NCI-H2227 (cell line): Measurements from ENCODE around the gene ITGAV.
A peak's percentile ranks its signal among the peaks of the same experiment; 100 is the strongest.

Source experiments
- DNase-seq: peaks from one replicate; lab custom pipeline; 2025; ENCODE audit not compliant: unreplicated experiment; lab: John Stamatoyannopoulos, UW

ITGAV gene

GRCh38 chr2:186611526-186611925 lies 21.7 kb downstream of the ITGAV start:
- DNase-seq, result no peak

DNA sequence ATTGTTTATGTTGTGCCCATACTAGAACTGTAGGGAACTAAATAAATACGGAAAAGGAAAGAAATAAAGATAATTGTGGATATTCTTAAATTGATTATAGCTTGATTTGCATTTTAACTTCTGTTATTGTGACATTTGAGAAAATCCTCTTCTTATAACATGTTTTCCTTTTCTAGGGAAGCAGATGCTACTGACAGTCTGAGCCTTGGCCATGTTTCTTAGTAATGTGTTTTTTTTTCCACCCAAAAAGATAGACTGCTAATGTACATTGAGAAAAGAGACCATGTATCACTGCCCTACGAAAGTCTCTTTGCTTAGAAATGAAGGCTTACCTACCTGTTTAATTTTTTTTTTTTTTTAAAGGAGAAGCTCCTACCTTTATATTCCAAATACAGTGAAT lies 22.2 kb downstream of the ITGAV start:
- no peak for DNase-seq

GRCh38 chr2:186612555-186613440 lies 22.9 kb downstream of the ITGAV start:
- DNase-seq, result no peak

- no peak for DNase-seq
These were observed 24.5 kb downstream of the ITGAV start for GRCh38 chr2:186614373-186614772.

DNA sequence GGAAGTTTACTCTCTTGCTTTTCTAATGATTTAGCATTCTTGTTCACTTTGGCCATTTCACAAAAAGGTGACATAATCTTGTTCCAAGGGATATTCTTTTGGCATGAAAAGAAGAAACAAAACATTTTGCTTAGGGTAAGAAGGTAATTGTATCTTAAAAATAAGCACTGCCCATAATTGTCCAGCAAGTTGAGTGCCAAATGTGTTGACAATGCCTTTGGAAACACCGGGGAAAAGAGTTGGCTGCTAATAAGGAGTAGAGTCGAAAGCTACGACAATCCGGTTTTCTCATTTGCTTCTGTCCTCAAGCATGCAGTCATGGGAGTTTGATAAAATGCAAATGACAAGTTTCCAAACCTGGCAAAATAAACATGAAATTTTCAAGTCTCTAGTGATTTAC lies 27.3 kb downstream of the ITGAV start:
- no peak for DNase-seq

DNA sequence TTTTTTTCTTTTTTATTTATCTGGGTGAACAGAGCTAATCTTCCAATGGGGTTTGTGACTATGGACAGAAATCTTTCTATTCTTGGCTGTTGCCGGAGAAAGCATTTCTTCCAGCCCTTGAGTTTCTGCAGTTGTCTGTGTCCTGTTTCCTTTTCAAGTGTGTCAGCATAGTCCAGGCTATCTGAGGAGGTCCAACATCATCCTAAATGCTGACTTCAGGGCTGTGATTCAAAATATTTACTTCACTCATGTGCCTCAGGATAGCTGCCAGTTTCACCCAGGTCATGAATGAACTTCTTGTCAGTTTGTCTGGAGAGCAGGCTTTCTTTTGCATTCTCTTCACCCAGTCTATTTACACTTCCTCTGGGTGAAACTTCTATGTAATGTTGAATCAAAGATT lies 27.9 kb downstream of the ITGAV start:
- no peak for DNase-seq

DNA sequence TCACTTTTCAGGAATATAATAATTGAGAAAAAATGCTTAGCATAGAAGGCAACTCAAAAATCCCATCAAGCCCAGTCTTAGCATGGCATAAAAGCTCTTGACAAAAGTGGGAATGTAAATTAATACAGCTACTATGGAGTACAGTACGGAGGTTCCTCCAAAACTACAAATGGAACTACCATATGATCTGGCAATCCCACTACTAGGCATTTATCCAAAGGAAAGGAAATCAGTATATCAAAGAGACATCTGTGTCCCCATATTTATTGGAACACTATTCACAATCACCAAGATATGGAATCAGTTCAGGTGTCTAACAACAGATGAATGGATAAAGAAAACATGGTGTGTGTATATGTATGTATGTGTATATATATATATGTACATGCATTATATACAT lies 28.8 kb downstream of the ITGAV start:
- no peak for DNase-seq

GRCh38 chr2:186623084-186623483 lies 33.2 kb downstream of the ITGAV start:
- DNase-seq, result no peak

DNA sequence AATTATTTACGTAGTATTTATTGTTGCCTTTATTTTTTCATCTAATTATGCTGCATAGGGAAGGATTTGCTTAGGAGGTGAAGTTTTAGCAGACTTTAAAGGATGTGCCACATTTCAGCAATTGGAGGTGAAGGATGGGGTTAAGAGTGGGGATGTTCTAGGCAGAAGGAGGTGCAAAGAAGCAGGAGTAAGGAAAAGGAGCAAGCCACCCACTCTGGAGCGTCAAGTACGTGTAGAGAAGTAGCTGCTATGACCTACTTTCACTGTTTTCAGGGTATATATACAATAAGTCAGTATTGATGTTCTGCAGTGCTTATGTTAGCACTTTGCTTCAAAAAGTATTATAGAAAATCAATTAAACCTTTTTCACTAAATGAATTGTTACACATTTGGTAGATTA lies 34.4 kb downstream of the ITGAV start:
- DNase-seq, result no peak

- no peak for DNase-seq
These were observed 39.6 kb downstream of the ITGAV start for GRCh38 chr2:186629250-186629996.

DNA sequence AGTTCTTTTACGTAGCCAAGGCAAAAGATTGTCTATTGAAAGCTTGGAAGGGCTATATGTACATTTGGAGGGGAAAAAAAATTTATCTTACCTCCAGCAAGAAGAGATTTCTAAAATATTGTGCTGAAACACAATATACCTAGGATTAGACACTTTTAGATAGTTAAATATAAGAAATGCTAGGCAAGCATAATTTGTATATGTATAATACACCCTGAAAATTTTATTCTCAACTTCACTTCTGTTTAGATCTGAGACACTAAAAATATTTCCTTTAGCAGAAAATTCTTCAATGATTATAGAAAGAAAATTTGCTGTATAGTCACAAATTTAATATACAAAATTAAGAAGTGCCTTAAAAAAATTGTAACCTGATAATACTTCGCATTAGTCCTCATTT lies 42.6 kb downstream of the ITGAV start:
- no peak for DNase-seq

DNA sequence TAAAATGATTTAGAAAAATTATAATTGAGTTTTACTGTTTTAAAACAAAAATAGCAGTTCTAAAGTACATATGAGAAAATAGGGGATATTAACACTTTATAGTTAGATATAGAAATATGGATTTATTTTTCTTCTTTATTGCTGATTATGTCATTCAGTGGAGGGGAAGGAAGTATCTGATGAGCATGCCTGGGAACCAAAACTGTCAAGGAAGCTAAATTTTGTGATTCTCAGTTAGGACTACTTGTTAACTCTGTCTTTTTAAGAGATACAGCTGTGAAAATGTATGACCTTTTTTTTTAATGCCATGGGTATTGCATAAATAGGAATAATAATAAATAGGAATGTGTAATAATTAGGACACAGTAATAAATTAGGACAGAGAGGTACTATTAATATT lies 44.8 kb downstream of the ITGAV start:
- DNase-seq, result no peak

DNA sequence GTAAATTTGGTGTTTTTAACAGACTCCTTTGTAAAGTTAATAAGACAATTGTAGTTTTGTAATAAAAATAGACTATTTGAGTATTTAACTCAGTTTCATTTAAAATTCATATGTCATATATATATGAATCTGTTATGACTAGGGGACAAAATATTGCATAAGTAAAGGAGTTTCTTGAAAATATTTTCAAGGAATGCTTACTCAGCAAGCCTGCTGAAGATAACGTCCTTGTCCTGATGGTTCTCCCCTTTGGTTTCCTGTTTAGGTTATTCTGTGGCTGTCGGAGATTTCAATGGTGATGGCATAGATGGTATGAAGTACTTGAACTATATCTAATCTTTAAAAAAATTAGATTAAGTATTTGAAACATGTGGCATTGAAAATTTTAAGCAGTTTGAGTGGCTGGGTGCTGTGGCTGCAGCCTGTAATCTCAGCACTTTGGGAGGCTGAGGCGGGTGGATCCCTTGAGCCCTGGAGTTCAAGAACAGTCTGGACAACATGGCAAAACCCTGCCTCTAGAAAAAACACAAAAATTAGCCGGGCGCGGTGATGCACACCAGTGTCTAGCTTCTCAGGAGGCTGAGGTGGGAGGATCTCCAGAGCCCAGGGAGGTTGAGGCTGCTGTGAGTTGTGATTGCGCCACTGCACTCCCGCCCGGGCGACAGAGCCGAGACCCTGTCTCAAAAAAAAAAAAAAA lies 47.1 kb downstream of the ITGAV start:
- DNase-seq, result no peak

- no peak for DNase-seq
These were observed 47.6 kb downstream of the ITGAV start for GRCh38 chr2:186637497-186637800.

DNA sequence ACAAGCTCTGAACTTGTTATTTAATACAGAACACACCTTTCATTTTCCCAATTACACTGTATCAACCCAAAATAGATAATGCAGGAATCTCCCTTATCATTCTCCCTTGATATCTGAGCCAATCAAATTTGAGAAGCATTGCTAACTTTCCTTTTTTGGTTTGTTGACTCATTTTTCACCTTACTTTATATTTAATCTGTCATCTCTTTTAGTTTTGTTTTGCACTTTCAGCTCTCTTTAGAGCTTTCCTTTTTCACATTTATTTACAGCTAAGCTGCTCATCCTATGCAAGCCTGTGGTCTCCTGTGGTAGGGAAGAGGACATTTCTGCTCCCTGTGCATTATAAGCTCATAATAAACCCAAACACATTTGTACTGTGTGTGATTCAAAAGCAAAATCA lies 50.1 kb downstream of the ITGAV start:
- DNase-seq, result no peak

- no peak for DNase-seq
These were observed 51.4 kb downstream of the ITGAV start for GRCh38 chr2:186641132-186641806.

GRCh38 chr2:186641807-186642321 lies 52.0 kb downstream of the ITGAV start:
- DNase-seq, result peak; percentile 64

DNA sequence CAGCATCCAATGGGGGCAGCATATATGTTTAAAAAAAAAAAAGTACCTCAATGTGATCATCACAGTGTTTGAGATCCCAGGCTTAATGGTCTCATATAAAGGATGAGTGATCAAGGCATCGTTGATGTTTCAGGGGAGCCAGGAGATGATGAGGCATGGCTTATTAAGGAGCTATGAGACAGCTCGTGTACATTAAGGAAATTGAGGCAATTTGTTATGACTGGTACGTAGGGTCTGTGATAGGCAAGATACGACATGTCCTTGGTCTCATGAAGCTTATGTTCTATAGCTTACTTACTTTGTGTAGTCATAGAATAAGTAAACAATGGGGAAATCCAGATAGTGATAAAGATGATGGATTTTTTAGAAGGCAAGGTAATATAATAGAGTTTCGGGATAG lies 54.9 kb downstream of the ITGAV start:
- no peak for DNase-seq

- DNase-seq, result no peak
These were observed 56.1 kb downstream of the ITGAV start for GRCh38 chr2:186645999-186646398.

GRCh38 chr2:186648130-186648529 lies 58.3 kb downstream of the ITGAV start:
- no peak for DNase-seq

GRCh38 chr2:186653511-186653910 lies 63.7 kb downstream of the ITGAV start:
- no peak for DNase-seq
